Measurements from ENCODE around the gene LMO4.

The LMO4 gene

GRCh38 chr1:87328272-87329050, at the start of gene LMO4:
LMO4 (plus strand) TSS chr1:87328880; CDS start chr1:87332016, 3,136 bp downstream.
- peak; percentile 24 to 66 (median 44) for DNase-seq

GRCh38 chr1:87279536-87279875, 49.2 kb upstream of the LMO4 start:
- no peak for DNase-seq

GRCh38 chr1:87279966-87280535, 48.6 kb upstream of the LMO4 start:
- DNase-seq = no peak

GRCh38 chr1:87284456-87285240, 44.0 kb upstream of the LMO4 start:
- DNase-seq = no peak

GRCh38 chr1:87291107-87291506, 37.6 kb upstream of the LMO4 start:
- no peak for DNase-seq

GRCh38 chr1:87292684-87293493, 35.8 kb upstream of the LMO4 start:
- peak in 2 of 4 experiments; percentile 6 to 9 for DNase-seq

GRCh38 chr1:87294633-87295032, 34.0 kb upstream of the LMO4 start:
- no peak for DNase-seq

- no peak for DNase-seq
Measured at GRCh38 chr1:87295445-87296110, 33.1 kb upstream of the LMO4 start.

- DNase-seq = no peak
Measured at GRCh38 chr1:87296206-87296605, 32.5 kb upstream of the LMO4 start.

- DNase-seq = no peak
Measured at GRCh38 chr1:87299661-87300060, 29.0 kb upstream of the LMO4 start.

- DNase-seq = no peak
Measured at GRCh38 chr1:87300628-87301027, 28.1 kb upstream of the LMO4 start.

GRCh38 chr1:87305151-87305550, 23.5 kb upstream of the LMO4 start:
- no peak for DNase-seq

- DNase-seq = no peak
Measured at GRCh38 chr1:87305762-87306161, 22.9 kb upstream of the LMO4 start.

GRCh38 chr1:87307306-87307705, 21.4 kb upstream of the LMO4 start:
- DNase-seq = no peak

- DNase-seq = no peak
Measured at GRCh38 chr1:87307931-87308330, 20.7 kb upstream of the LMO4 start.

- no peak for DNase-seq
Measured at GRCh38 chr1:87314091-87314490, 14.6 kb upstream of the LMO4 start.

- no peak for DNase-seq
Measured at GRCh38 chr1:87318056-87318650, 10.5 kb upstream of the LMO4 start.

- no peak for DNase-seq
Measured at GRCh38 chr1:87318806-87319205, 9.9 kb upstream of the LMO4 start.

- no peak for DNase-seq
Measured at GRCh38 chr1:87325982-87326738, 2.5 kb upstream of the LMO4 start.

- DNase-seq = no peak
Measured at GRCh38 chr1:87327376-87328271, 1.1 kb upstream of the LMO4 start.

Measured in activated naive CD4-positive, alpha-beta T cell (primary cell).